ENCODE data around the gene RAD52. TPM values are rescaled to one million over a fixed set of nuclear protein-coding genes. Genes with fewer than 3 reads are reported as not detected.

RAD52 gene
- polyA plus RNA-seq, 3 donors: 0.79 to 14.3 (median 1.1) TPM

GRCh38 chr12:992647-993046 is 43.2 kb upstream of the RAD52 start:
- Mint-ChIP-seq H3K4me3 (peak overlapping the region in 1 of 2 donors; percentile 3), H3K36me3 (peaks cover 0 to 3% of the 10 kb centered on the region in 2 donors), H3K27me3 (ENCODE audit: low read depth in 3 of 3) (peaks cover 0 to 2% (median 1%) of the 10 kb centered on the region in 3 donors), H3K4me1 (peaks cover 70% of the 10 kb centered on the region), H3K9me3 (no peaks in the 10 kb centered on the region), H3K27ac (peak overlapping the region in 2 of 7 donors; percentile 7 to 36)
- H3K27me3 ChIP-seq (ENCODE audit: control insufficient read depth in 2 of 2, insufficient read depth in 2 of 2, low read length in 2 of 2): no peaks in the 10 kb centered on the region
- H3K4me1 ChIP-seq (ENCODE audit: control insufficient read depth in 1 of 2, insufficient read depth in 2 of 2, low read length in 2 of 2): peaks cover 50 to 63% of the 10 kb centered on the region in 2 donors
- H3K4me2 ChIP-seq (replicated peaks; ENCODE audit: extremely low read depth, low read length, poor library complexity, severe bottlenecking): peak overlapping the region; percentile 95
- H3K4me3 ChIP-seq (replicated peaks in 1 of 3; ENCODE audit: low read depth in 2 of 3, low read length in 3 of 3): peak overlapping the region in 1 of 3 experiments; percentile 87
- peaks cover 70% of the 10 kb centered on the region for H3K79me2 ChIP-seq (ENCODE audit: insufficient read depth, low read length)
- DNase-seq: no peak
- H3K36me3 ChIP-seq (replicated peaks in 1 of 2; ENCODE audit: control insufficient read depth in 1 of 2, insufficient read depth in 2 of 2, low read length in 2 of 2): no peaks in the 10 kb centered on the region
- no peak overlapping the region for H3K27ac ChIP-seq (ENCODE audit: low read depth in 1 of 2, low read length in 2 of 2)
- no peak overlapping the region for H3K9ac ChIP-seq (ENCODE audit: insufficient read depth, low read length, poor library complexity, severe bottlenecking)
- WGBS (ENCODE audit: insufficient coverage): no CpG with 5 or more reads among the region's 1 CpG
- no peak overlapping the region for H2AFZ ChIP-seq (ENCODE audit: insufficient read depth, low read depth, low read length, poor library complexity, severe bottlenecking)
- H3K9me3 ChIP-seq (replicated peaks in 1 of 2; ENCODE audit: control insufficient read depth in 1 of 2, insufficient read depth in 1 of 2, low read length in 2 of 2): no peaks in the 10 kb centered on the region
- TF ChIP-seq CTCF (IDR thresholded peaks at IDR 0.05): no peak
- peaks cover 9% of the 10 kb centered on the region for H4K20me1 ChIP-seq (ENCODE audit: insufficient read depth, low read length)
- intact Hi-C loops (cut with micrococcal nuclease): loop anchor here in 1 of 2 donors (10.0 kb wide), 1 partner anchor 238 kb away; the partner anchor contains the start of gene WNK1

- H3K36me3 Mint-ChIP-seq: peaks cover 5% of the 10 kb centered on the region in 2 donors
- peaks cover 60% of the 10 kb centered on the region for H3K79me2 ChIP-seq (ENCODE audit: insufficient read depth, low read length)
- H3K4me2 ChIP-seq (replicated peaks; ENCODE audit: extremely low read depth, low read length, poor library complexity, severe bottlenecking): peak overlapping the region; percentile 95
- H3K4me1 Mint-ChIP-seq: peaks cover 63% of the 10 kb centered on the region
- peak overlapping the region; percentile 71 for H2AFZ ChIP-seq (ENCODE audit: insufficient read depth, low read depth, low read length, poor library complexity, severe bottlenecking)
- peak overlapping the region; percentile 93 to 95 for H3K4me3 Mint-ChIP-seq
- no peaks in the 10 kb centered on the region for H3K27me3 ChIP-seq (ENCODE audit: control insufficient read depth in 2 of 2, insufficient read depth in 2 of 2, low read length in 2 of 2)
- H3K27ac Mint-ChIP-seq: peak overlapping the region; percentile 87 to 99 (median 92)
- TF ChIP-seq CTCF (IDR thresholded peaks at IDR 0.05): no peak
- H3K36me3 ChIP-seq (replicated peaks in 1 of 2; ENCODE audit: control insufficient read depth in 1 of 2, insufficient read depth in 2 of 2, low read length in 2 of 2): no peaks in the 10 kb centered on the region
- intact Hi-C loops (cut with micrococcal nuclease): loop anchor here in 1 of 2 donors (10.0 kb wide), 1 partner anchor 237 kb away; the partner anchor contains the start of gene WNK1
- H3K4me3 ChIP-seq (replicated peaks in 1 of 3; ENCODE audit: low read depth in 2 of 3, low read length in 3 of 3): peak overlapping the region; percentile 73 to 98 (median 87)
- 3% methylated on average over 22 of the region's 48 CpGs for WGBS (ENCODE audit: insufficient coverage)
- peaks cover 7% of the 10 kb centered on the region for H4K20me1 ChIP-seq (ENCODE audit: insufficient read depth, low read length)
- H3K9me3 Mint-ChIP-seq: no peaks in the 10 kb centered on the region
- no peaks in the 10 kb centered on the region for H3K9me3 ChIP-seq (replicated peaks in 1 of 2; ENCODE audit: control insufficient read depth in 1 of 2, insufficient read depth in 1 of 2, low read length in 2 of 2)
- H3K27ac ChIP-seq (ENCODE audit: low read depth in 1 of 2, low read length in 2 of 2): peak overlapping the region; percentile 93 to 97
- H3K4me1 ChIP-seq (ENCODE audit: control insufficient read depth in 1 of 2, insufficient read depth in 2 of 2, low read length in 2 of 2): peaks cover 50 to 58% of the 10 kb centered on the region in 2 donors
- peak overlapping the region; percentile 88 for H3K9ac ChIP-seq (ENCODE audit: insufficient read depth, low read length, poor library complexity, severe bottlenecking)
- H3K27me3 Mint-ChIP-seq (ENCODE audit: low read depth in 3 of 3): peaks cover 0 to 2% (median 1%) of the 10 kb centered on the region in 3 donors
- peak in 2 of 3 donors; percentile 6 to 9 for DNase-seq
Measured at GRCh38 chr12:991350-992333, 42.1 kb upstream of the RAD52 start.

Measured in CD14-positive monocyte (primary cell).